Stimulated activated memory B cell treated with anti-CD40 and anti-IgM and Interleukin-4, amounts not matched to agents 10 μg/mL and 1 μg/mL and 100 μg/mL, for 72 hours (primary cell): ENCODE data around the gene NPR1.
"Not testable (repeated sequence)": the region's sequence is repeated elsewhere in the genome, so short reads cannot be mapped to it uniquely, and the experiment has no call there.

Experiments
- ATAC-seq: fragments of 150-1000 bp; cut with Tn5 transposase; 2 replicates; pipeline ENCODE4 v1.10.0; 2021
- H3K27ac Mint-ChIP-seq: one replicate; pipeline ENCODE4 v1.8.0; 2022; ENCODE audit warnings: mild to moderate bottlenecking, mixed read lengths
- H3K27me3 Mint-ChIP-seq: one replicate; pipeline ENCODE4 v1.8.0; 2022; ENCODE audit warnings: mixed read lengths
- H3K36me3 Mint-ChIP-seq: one replicate; pipeline ENCODE4 v1.8.0; 2022; ENCODE audit warnings: mixed read lengths
- H3K4me1 Mint-ChIP-seq: one replicate; pipeline ENCODE4 v1.8.0; 2022; ENCODE audit warnings: mixed read lengths
- H3K4me3 Mint-ChIP-seq: one replicate; pipeline ENCODE4 v1.8.0; 2022; ENCODE audit warnings: mild to moderate bottlenecking, moderate library complexity, mixed read lengths
- H3K9me3 Mint-ChIP-seq: one replicate; pipeline ENCODE4 v1.8.0; 2022; ENCODE audit warnings: mixed read lengths

NPR1 gene

DNA sequence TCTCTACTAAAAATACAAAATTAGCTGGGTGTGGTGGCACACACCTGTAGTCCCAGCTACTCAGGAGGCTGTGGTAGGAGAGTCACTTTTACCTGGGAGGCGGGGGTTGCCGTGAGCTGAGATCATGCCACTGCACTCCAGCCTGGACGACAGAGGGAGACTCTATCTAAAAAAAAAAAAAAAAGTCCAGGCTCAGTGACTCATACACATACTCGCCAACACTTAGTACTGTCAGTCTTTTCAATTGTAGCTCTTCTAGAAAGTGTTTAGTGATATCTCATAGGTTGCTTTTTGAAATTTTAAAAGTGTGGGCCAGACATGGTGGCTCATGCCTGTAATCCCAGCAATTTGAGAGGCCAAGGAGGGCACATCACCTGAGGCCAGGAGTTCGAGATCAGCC is 37.7 kb downstream of the NPR1 start:
- H3K27me3 Mint-ChIP-seq: peaks cover 19% of the 10 kb centered on the region
- ATAC-seq, H3K4me3 Mint-ChIP-seq, H3K4me1 Mint-ChIP-seq, H3K9me3 Mint-ChIP-seq, H3K27ac Mint-ChIP-seq, H3K36me3 Mint-ChIP-seq: not testable (repeated sequence)

DNA sequence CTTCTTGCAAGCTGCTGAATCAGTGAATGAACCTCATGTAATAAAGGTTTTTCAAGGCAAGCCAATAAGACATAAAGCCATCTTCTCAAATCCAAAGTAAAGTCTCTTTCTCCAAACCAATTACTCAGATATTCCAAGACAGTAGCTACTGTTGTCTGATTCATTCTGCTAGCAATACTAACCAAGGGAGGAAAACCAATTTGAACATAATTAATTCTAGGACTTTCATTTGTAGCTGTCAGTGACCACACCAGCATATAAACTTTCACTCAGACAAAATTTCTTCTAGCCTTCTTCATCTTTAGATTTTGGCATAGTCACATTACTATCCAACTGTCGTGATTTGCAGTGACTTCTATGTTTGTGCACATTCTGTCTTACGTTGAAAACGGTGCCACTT is 38.8 kb downstream of the NPR1 start:
- no peak overlapping the region for H3K4me3 Mint-ChIP-seq
- no peaks in the 10 kb centered on the region for H3K36me3 Mint-ChIP-seq
- H3K27me3 Mint-ChIP-seq: peaks cover 19% of the 10 kb centered on the region
- ATAC-seq: no peak
- no peaks in the 10 kb centered on the region for H3K9me3 Mint-ChIP-seq
- H3K27ac Mint-ChIP-seq: no peak overlapping the region
- H3K4me1 Mint-ChIP-seq: no peaks in the 10 kb centered on the region

DNA sequence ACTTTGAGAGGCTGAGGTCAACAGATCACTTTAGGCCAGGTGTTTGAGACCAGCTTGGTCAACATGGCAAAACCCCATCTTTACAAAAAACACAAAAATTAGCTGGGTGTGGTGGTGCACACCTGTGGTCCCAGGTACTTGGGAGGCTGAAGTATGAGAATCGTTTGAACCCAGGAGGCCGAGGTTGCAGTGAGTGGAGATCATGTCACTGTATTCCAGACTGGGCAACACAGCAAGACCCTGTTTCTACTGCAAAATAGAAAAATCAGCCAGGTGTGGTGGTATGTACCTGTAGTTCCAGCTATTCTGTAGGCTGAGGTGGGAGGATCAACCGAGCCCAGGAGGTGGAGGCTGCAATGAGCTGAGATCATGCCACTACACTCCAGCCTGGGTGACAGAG is 45.2 kb downstream of the NPR1 start:
- H3K4me1 Mint-ChIP-seq: no peaks in the 10 kb centered on the region
- no peak overlapping the region for H3K4me3 Mint-ChIP-seq

DNA sequence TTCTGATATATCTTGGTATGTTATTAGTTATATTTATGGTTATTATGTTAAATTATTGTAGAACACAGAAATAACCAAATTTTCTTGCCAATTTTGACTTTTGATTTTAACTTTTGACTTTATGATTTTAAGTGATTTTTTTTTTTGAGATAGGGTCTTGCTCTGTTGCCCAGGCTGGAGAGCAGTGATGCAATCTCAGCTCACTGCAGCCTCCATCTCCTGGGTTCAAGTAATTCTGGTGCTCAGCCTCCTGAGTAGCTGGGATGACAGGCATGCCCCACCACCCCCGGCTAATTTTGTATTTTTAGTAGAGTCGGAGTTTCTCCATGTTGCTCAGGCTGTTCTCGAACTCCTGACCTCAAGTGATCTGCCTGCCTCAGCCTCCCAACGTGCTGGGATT is 46.1 kb downstream of the NPR1 start:
- not testable (repeated sequence) for H3K4me3 Mint-ChIP-seq, H3K27me3 Mint-ChIP-seq, ATAC-seq, H3K9me3 Mint-ChIP-seq, H3K4me1 Mint-ChIP-seq, H3K36me3 Mint-ChIP-seq, H3K27ac Mint-ChIP-seq

More for the DNA sequence above, 45.2 kb downstream of the NPR1 start:
- H3K27me3 Mint-ChIP-seq: no peaks in the 10 kb centered on the region
- H3K36me3 Mint-ChIP-seq: no peaks in the 10 kb centered on the region
- H3K27ac Mint-ChIP-seq: no peak overlapping the region
- no peak for ATAC-seq
- no peaks in the 10 kb centered on the region for H3K9me3 Mint-ChIP-seq

DNA sequence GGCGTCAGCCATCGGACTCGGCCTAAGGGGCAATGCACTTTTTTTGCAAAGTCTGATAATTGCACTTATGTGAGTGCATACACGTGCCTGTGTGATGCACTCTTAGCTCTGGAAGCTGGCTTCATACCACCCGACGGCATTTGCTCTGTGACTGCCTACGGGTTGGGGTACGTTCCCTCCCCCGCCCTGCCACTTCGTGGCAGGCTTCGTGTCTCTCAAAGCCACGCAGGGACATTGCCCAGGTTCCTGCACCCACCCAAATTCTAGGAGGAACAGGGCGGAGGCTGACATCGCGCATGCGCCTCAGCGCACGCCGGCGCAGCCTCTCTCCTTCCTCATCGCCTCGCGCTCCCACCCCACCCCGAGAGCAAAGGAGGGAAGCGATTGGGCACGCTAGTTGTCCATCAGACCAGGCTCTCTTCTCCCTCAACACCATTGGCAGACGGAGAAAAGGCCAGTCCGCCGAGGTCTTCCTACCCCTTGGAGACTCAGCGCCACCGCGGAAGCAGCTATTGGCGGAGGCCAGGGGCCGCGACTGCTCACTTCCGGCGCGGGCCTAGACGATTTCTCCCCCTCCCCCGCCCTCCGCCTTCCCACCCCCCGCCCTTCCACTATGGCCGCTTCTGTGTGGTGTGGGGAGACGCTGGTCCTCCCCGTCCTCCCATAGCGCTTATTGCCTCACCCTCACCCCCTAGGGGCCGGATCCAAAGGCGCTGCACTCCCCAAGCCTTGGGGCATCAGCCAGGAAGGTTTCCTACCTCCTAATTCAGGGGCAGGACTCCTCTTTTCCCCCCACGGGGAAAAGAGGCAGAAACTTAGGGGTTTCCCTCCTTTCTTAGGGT is 49.2 kb downstream of the NPR1 start, which contains the start of gene INTS3:
Gene INTS3 (plus strand): TSS at position 588 of the 842 bp plus-strand sequence. CDS start 585 bp downstream, outside the sequence.
- H3K27ac Mint-ChIP-seq: peak within 1 kb of the TSS; percentile 91
- H3K4me3 Mint-ChIP-seq: peak within 1 kb of the TSS; percentile 86
- peaks cover 20% of the 10 kb centered on the region for H3K36me3 Mint-ChIP-seq
- peak; percentile 99 for ATAC-seq
- H3K9me3 Mint-ChIP-seq: no peaks in the 10 kb centered on the region
- H3K4me1 Mint-ChIP-seq: peaks cover 29% of the 10 kb centered on the region
- H3K27me3 Mint-ChIP-seq: no peaks in the 10 kb centered on the region

DNA sequence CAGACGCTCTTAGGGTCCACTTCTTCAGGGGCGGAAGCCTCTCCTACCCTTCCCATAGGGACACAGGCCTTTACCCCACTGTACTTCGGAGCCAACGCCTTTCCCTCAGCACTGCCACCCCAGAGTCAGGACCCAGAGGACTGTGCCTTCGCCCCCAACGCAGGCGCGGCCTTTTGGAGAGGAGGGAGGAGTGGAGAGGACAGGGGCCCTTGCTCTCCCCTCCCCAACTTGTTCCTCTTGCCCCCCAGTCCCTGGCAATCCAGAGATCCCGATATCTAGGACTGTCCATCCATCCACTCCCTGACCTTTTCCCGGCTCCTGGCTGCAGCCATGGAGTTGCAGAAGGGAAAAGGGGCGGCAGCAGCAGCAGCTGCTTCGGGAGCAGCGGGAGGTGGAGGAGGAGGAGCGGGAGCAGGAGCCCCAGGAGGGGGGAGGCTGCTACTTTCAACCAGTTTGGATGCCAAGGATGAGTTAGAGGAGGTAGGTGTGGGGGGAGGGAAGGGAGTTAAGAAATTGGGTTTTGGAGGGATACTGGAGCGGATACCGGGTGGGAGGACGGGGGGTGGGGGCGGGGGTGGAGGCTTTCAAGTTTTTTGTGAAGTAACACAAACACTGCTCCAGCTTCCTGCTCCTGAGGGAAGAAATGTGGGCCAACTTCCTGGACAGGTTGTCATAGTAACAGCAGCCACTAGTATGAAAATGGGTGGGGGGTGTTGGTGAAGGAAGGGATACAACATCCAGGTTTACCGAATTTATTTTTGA is 50.0 kb downstream of the NPR1 start:
- Mint-ChIP-seq H3K4me3 (peak overlapping the region; percentile 86), H3K27me3 (no peaks in the 10 kb centered on the region), H3K9me3 (no peaks in the 10 kb centered on the region), H3K27ac (peak overlapping the region; percentile 91), H3K4me1 (peaks cover 32% of the 10 kb centered on the region), H3K36me3 (peaks cover 20% of the 10 kb centered on the region)
- no peak for ATAC-seq

DNA sequence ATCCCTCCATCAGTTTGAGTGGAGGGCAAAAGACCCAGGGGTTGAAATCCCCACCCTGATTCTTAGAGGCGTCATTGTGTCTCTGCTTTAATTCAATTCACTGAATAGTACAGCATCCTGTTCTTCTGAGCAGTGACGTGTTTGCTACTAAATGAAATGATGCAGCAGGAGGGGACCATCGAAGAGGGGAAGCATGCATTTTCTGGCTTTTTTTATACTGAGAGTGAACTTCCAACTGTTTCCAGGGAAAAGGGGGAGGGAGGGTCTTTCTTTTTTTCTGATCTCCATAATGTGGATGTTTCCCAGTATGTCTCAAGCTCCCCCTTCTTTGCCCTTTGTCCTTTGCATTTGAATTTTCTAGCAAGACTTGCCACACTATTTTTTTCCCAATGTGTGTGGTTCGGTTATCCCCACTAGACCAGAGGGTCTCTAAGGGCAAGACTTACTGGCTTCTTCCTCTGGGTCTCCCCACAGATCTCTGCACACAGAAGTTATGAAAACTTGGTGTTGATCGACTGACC is 52.0 kb downstream of the NPR1 start:
- H3K4me3 Mint-ChIP-seq: peak overlapping the region; percentile 22

DNA sequence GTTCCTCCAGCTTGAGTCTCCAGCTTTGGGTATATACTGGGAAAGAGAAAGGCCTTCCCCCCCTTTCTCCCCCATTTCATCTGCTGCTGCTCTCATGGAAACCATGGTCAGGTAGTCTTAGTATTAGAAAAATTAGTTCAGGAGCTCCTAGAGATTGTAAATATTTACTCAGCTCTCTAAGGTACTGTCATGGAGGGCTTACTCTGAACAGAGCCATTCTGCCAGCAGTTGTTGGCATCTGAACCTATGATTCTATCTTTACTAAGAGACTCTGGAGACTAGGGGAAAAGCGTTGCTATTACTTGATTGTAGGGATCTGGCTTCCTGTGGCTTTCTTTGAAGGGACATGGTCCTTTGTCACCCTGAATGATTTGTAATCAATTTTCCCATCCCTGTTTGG is 55.5 kb downstream of the NPR1 start:
- ATAC-seq: no peak
- Mint-ChIP-seq H3K27ac (peak overlapping the region; percentile 91), H3K36me3 (peaks cover 34% of the 10 kb centered on the region), H3K4me3 (no peak overlapping the region), H3K9me3 (no peaks in the 10 kb centered on the region), H3K27me3 (no peaks in the 10 kb centered on the region), H3K4me1 (peaks cover 51% of the 10 kb centered on the region)

More for the DNA sequence above, 52.0 kb downstream of the NPR1 start:
- H3K9me3 Mint-ChIP-seq: no peaks in the 10 kb centered on the region
- H3K27me3 Mint-ChIP-seq: no peaks in the 10 kb centered on the region
- ATAC-seq: no peak
- peaks cover 31% of the 10 kb centered on the region for H3K36me3 Mint-ChIP-seq
- peaks cover 52% of the 10 kb centered on the region for H3K4me1 Mint-ChIP-seq
- peak overlapping the region; percentile 91 for H3K27ac Mint-ChIP-seq

DNA sequence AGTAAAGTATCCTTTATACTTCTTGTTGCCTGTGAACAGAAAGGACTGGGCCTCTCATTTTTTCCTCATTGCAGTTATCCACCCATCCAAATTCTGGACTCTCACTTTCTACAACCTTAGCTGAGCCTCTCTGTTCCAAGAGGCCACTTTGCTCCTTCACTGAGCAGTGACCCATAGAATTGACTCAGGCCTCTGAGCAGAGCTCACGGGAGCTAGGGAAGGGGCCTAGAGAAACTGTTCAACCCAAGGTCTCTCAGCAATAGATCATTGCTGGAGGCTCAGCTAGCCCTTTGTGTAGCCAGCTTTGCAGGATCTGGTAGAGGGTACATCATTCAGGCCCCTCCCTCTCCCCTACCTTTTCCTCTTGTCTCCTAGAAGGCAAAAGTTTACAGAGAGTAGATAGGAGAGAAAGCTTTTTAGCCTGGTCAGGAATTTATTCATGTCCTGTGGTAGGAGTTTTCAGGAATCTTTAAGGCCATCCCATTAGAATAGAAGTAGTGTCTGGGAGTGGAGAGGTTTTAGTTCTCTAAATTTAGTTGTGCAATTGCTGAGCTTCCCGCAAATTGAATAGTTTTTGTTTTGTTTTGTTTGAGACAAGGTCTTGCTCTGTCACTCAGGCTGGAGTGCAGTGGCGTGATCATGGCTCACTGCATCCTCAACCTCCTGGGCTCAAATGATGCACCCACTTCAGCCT is 56.1 kb downstream of the NPR1 start:
- ATAC-seq: no peak
- Mint-ChIP-seq H3K4me1 (peaks cover 46% of the 10 kb centered on the region), H3K27me3 (no peaks in the 10 kb centered on the region), H3K9me3 (no peaks in the 10 kb centered on the region), H3K4me3 (no peak overlapping the region), H3K27ac (peak overlapping the region; percentile 91), H3K36me3 (peaks cover 29% of the 10 kb centered on the region)

DNA sequence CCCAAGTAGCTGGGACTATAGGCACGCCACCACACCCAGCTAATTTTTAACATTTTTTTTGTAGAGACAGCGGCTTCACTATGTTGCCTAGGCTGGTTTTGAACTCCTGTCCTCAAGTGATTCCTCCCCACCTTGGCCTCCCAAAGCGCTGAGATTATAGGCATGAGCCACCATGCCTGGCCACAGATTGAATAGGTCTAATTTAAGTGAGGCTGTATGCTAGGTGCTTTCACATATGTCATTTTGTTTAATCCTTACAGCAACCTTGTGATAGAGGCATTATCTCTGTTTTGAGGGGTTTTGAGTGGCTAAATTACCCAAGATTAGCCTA is 56.6 kb downstream of the NPR1 start:
- H3K36me3 Mint-ChIP-seq: peaks cover 28% of the 10 kb centered on the region
- ATAC-seq: no peak
- no peak overlapping the region for H3K4me3 Mint-ChIP-seq
- H3K4me1 Mint-ChIP-seq: peaks cover 44% of the 10 kb centered on the region
- H3K27me3 Mint-ChIP-seq: no peaks in the 10 kb centered on the region
- H3K27ac Mint-ChIP-seq: peak overlapping the region; percentile 91
- H3K9me3 Mint-ChIP-seq: no peaks in the 10 kb centered on the region

DNA sequence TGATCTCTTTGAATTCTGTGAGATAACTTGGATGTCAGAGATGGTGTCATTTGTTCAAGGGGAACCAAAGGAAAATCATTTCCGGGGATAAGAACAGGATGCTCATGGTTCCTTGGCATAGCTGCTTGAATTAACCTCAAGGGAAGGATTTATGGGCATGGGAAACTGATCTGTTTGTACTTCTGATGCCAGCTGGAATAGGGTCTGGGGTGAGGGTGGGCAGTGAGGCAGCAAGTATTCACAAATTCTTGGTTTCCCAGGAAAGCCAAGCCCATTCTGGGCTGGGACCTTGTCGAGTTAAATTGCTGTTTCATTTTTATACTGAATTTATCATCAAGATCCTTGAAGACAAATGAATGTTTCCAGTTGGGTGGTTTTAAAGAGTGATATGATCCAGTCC is 63.5 kb downstream of the NPR1 start:
- Mint-ChIP-seq H3K9me3 (no peaks in the 10 kb centered on the region), H3K4me3 (peak overlapping the region; percentile 72), H3K27me3 (no peaks in the 10 kb centered on the region), H3K36me3 (peaks cover 55% of the 10 kb centered on the region), H3K27ac (peak overlapping the region; percentile 99), H3K4me1 (peaks cover 38% of the 10 kb centered on the region)
- ATAC-seq: no peak

DNA sequence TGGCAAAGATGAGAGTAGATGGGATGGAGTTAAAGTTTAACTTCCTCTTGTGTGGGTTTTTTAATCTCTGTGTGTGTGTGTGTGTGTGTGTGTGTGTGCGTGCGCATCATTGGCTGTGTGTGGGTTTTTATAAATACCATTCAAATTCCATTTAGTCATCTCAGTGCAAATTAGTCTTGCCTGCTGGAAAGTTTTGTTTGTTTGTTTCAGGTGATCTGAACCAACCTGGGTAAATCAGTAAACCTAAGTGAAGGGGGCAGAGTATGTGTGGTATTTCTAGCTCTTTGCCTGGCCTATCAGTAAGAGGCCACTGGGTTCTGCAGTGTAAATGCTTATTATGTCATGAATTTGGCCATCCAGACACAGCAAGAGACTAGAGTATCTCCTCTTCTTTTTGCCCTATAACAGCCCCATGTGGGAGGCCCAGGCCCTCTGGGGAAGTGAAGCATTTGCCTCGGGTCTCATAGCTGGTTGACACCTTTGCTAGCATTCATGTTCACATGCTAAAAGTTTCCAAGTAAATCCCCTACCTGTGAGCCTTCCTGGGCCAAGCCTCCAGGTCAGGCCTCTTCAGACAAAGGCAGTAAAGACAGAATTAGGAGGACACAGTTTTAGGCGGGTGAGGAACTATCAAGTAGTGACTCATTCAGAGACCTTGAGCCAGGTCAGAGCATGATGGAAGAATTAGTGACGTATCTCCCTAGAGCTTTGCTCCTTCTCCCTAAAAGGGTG is 64.1 kb downstream of the NPR1 start:
- H3K9me3 Mint-ChIP-seq: no peaks in the 10 kb centered on the region
- H3K36me3 Mint-ChIP-seq: peaks cover 58% of the 10 kb centered on the region
- H3K27ac Mint-ChIP-seq: peak overlapping the region; percentile 99
- peaks cover 38% of the 10 kb centered on the region for H3K4me1 Mint-ChIP-seq
- peak; percentile 88 for ATAC-seq
- H3K27me3 Mint-ChIP-seq: no peaks in the 10 kb centered on the region
- peak overlapping the region; percentile 72 for H3K4me3 Mint-ChIP-seq
